GM21526 (cell line): ENCODE measurements around the gene C6orf52.
"Not testable (repeated sequence)": the region's sequence is repeated elsewhere in the genome, so short reads cannot be mapped to it uniquely, and the experiment has no call there.

Experiments
- ATAC-seq: cut with Tn5 transposase; IDR thresholded peaks from one replicate; pipeline ENCODE4 v1.9.1; 2021; ENCODE audit warnings: moderate library complexity; ENCODE audit not compliant: unreplicated experiment, low FRiP score

The C6orf52 gene

GRCh38 chr6:10694302-10695085 is at the start of gene C6orf52, which contains the start of gene PAK1IP1:
Gene C6orf52 (minus strand): TSS chr6:10694616. CDS start chr6:10687550, 7,066 bp downstream.
Gene PAK1IP1 (plus strand): TSS chr6:10694972. CDS start chr6:10694986, 14 bp downstream.
- peak; percentile 95 for ATAC-seq

GRCh38 chr6:10743515-10743914 is 49.1 kb upstream of the C6orf52 start:
- ATAC-seq, result no peak

DNA sequence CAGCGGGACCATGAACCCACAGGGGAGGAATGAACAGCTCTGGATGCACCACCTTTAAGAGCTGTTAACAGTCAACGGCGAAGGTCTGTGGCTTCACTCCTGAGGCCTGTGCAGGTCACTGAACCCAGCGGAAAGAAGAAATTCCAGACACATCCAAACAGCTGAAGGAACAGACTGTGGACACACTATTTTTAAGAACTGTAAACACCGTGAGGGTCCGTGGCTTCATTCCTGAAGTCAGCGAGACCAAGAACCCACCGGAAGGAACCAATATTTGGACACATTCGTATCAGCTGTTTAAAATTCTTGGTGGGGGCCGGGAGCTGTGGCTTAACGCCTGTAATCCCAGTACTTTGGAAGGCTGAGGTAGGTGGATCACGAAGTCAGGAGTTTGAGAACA is 47.8 kb upstream of the C6orf52 start:
- ATAC-seq, result no peak

DNA sequence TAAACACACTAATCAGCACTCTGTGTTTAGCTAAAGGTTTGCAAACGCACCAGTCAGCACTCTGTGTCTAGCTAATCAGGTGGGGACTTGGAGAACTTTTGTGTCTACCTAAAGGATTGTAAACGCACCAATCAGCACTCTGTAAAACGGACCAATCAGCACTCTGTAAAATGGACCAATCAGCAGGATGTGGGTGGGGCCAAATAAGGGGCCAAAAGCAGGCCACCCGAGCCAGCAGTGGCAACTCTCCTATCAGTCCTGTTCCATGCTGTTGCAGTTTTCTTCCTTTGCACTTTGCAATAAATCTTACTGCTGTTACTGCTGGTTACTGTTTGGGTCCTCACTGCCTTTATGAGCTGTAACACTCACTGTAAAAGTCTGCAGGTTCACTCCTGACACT is 47.2 kb upstream of the C6orf52 start:
- not testable (repeated sequence) for ATAC-seq

- no peak for ATAC-seq
These were observed 45.6 kb upstream of the C6orf52 start for GRCh38 chr6:10740061-10740460.

GRCh38 chr6:10736731-10737130 is 42.3 kb upstream of the C6orf52 start:
- no peak for ATAC-seq

DNA sequence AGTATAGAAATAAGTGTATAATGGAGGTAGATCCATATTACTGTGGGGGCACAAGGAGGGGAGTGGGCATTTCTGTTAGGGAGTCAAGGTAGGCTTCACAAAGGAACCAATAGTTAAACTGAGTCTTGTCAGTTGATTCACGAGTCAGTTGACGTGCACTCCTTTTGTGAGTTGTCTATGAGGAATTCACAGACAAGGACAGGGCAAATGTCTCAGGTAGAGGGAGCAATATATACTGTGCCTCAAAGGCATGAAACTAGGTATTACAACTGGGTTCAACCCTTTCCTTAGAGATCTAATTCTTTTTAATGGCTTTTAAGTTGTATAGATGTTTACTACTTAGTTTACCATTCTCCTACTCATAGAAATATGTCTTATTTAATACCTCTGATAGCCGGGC is 39.4 kb upstream of the C6orf52 start:
- no peak for ATAC-seq

- no peak for ATAC-seq
These were observed 38.8 kb upstream of the C6orf52 start for GRCh38 chr6:10733151-10733715.

DNA sequence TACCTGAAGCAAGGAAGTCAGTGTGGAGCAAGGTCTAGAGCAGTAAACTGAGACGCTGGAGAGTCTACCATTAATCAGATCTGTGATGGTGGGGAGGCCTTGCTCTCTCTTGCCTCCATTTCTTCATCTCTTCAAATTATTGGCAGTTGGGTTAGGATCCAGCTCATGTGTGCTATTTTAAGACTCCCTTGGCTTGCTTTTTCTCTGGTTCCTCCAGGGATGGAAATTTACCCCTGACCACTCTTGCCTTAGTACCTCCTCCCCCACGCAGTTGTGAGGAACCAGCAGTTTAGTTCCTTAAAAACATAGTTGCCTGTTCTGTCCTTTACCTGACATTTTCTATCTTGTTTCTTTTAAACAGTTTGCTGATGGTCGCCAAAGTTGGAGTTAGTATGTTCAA is 35.8 kb upstream of the C6orf52 start:
- no peak for ATAC-seq

DNA sequence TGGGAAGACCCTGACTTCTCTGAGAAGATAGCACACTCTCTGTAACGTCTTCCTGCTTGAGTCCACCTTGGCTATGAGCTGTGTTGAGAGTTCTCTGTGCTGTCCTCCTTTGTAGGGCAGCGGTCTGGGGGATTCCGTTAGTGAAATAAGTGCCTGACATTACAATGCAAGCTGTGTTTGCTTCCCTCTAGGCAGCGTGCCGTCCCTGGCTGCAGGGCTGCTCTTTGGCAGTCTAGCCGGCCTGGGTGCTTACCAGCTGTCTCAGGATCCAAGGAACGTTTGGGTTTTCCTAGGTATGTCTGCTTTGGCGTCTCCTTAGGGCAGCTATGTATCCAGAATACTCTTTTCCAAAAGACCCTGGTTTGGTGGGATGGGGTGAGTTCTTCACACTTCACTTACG is 31.3 kb upstream of the C6orf52 start:
- ATAC-seq, result no peak

GRCh38 chr6:10725044-10725443 is 30.6 kb upstream of the C6orf52 start:
- no peak for ATAC-seq

DNA sequence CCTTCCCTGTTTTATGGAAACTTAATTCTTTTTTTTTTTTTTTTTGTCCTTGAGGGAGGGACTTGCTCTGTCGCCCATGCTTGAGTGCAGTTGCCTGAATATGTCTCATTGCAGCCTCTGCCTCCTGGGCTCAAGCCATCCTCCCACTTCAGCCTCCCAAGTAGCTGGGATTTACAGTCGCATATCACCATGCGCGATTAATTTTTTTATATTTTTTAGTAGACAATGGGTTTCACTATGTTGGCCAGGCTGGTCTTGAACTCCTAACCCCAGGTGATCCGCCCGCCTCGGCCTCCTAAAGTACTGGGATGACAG is 29.1 kb upstream of the C6orf52 start:
- ATAC-seq, result no peak

- peak; percentile 96 for ATAC-seq
These were observed 28.6 kb upstream of the C6orf52 start, which contains the start of gene TMEM14C for GRCh38 chr6:10722820-10723566. Gene TMEM14C (plus strand): TSS chr6:10723070. CDS start chr6:10724614, 1,544 bp downstream.

GRCh38 chr6:10722570-10722819 is 28.1 kb upstream of the C6orf52 start:
- ATAC-seq, result no peak

DNA sequence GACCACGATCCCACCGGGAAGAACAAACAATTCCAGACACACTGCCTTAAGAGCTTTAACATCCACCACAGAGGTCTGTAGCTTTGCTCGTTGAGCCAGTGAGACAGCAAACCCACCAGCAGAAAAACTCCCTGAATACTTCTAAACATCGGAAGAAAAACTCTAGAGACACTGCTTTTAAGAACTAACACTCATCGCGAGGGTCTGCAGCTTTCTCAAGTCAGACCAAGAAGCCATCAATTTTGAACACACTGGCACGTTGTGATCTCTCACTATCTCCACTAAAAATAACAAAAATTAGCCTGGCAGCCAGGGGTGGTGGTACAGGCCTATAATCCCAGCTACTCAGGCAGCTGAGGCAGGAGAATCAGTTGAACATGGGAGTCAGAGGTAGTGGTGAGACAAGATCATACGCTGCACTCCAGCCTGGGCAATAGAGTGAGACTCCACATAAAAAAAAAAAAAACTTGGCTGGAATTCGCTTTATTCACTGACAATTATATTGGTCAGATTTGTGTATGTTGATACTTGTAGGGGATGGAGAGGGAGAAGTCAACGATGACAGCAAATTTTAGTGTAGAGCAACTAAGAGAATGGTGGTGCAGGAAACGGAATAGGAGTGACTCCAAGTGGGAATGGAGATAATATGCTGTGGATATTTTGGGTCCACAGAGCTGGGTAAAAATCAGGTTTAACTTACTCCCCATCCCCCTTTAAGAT is 27.6 kb upstream of the C6orf52 start:
- ATAC-seq, result no peak

DNA sequence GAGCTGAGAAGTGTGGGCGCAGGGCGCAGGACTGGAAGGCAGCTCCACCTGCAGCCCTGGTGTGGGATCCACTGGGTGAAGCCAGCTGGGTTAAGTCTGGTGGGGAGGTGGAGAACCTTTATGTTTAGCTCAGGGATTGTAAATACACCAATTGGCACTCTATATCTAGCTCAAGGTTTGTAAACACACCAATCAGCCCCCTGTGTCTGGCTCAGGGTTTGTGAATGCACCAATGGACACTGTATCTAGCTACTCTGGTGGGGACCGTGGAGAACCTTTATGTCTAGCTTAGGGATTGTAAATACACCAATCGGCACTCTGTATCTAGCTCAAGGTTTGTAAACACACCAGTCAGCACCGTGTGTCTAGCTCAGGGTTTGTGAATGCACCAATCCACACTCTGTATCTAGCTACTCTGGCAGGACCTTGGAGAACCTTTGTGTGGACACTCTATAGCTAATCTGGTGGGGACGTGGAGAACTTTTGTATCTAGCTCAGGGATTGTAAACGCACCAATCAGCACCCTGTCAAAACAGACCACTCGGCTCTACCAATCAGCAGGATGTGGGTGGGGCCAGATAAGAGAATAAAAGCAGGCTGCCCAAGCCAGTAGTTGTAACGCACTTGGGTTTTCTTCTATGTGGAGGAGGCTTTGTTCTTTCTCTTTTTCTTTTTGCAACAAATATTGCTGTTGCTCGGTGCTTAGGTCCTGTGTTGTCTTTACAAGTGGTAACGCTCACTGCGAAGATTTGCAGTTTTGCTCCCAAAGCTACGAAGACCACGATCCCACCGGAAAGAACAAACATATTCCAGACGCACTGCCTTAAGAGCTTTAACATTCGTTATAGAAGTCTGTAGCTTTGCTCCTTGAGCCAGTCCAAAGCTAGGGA is 26.8 kb upstream of the C6orf52 start:
- not testable (repeated sequence) for ATAC-seq

DNA sequence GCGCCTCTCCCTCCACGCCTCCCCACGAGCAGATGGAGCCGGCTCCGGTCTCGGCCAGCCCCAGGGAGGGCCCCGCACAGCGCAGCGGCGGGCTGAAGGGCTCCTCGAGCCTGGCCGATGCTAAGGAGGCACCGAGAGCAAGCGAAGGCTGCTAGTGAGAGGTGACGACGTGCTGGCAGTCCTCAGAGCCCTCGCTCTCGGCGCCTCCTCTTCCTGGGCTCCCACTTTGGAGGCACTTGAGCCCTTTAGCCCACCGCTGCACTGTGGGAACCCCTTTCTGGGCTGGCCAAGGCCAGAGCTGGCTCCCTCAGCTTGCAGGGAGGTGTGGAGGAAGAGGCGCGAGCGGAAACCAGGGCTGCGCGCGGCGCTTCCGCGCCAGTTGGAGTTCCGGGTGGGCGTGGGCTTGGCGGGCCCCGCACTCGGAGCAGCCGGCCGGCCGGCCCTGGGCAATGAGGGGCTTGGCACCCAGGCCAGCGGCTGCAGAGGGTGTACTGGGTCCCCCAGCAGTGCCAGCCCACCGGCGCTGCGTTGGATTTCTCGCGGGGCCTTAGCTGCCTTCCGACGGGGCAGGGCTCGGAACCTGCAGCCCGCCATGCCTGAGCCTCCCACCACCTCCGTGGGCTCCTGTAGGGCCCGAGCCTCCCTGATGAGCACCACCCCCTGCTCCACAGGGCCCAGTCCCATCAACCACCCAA is 26.0 kb upstream of the C6orf52 start:
- ATAC-seq, result peak; percentile 27

DNA sequence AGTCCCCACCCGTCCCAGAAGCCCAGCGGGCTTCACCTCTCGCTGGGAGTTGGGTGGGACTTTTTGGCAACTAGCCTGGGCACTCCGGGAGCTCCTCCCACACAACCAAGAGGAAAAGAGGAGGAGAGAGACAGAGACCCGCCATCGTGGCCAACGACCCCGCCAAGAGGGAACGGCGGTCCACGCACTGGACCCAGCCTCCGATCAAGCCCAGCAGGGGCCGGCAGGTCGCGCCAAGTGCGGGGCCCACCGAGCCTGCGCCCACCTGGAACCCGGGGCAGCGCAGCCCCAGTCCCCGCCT is 25.5 kb upstream of the C6orf52 start:
- no peak for ATAC-seq

DNA sequence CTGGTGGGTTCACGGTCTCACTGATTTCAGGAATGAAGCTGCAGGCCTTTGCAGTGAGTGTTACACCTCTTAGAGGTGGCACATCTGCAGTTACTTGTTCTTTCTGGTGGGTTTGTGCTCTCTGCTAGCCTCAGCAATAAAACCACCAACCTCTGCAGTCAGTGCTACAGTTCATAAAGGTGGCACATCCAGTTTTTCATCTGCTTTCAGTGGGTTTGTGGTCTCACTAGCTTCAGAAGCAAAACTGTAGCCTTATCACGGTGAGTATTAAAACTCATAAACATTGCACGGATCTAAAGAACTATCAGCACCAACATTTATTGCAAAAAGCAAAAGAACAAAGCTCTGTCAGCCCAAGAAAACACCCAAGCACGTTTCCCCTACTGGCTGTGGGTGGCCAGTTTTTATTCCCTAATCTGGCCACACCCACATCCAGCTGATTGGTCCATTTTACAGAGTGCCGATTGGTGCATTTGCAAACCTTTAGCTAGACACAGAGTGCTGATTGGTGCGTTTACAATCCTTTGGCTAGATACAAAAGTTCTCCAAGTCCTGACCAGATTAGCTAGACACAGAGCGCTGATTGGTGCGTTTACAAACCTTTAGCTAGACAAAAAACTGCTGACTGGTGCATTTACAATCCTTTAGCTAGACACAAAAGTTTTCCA is 25.0 kb upstream of the C6orf52 start:
- ATAC-seq, result no peak
